Activated CD8-positive, alpha-beta T cell treated with anti-CD3 and anti-CD28 coated beads for 36 hours (primary cell): Measurements from ENCODE around the gene TNFRSF13B. TPM values are rescaled to one million over a fixed set of nuclear protein-coding genes. Genes with fewer than 3 reads are reported as not detected.

Experiments
- ATAC-seq: fragments of 200-7000 bp; cut with Tn5 transposase; one replicate; pipeline ENCODE4 v1.10.0; 2021; ENCODE audit warnings: mild to moderate bottlenecking, moderate library complexity
- CTCF ChIA-PET: fragments of 350-600 bp; sonication (Branson Sonifier 250); formaldehyde crosslinking; loops from one replicate; lab custom pipeline; 2021; ENCODE audit warnings: antibody characterized with exemption; lab: Charles Lee
- POLR2A ChIA-PET: fragments of 350-600 bp; sonication (Branson Sonifier 250); formaldehyde crosslinking; loops from one replicate; lab custom pipeline; 2021; ENCODE audit warnings: antibody characterized with exemption; lab: Charles Lee
- DNase-seq: peaks from one replicate; pipeline ENCODE4 v3.0.0-alpha.2; 2020
- H3K27ac Mint-ChIP-seq: one replicate; pipeline ENCODE4 v1.8.0; 2021; ENCODE audit warnings: mild to moderate bottlenecking, mixed read lengths
- H3K27me3 Mint-ChIP-seq: one replicate; pipeline ENCODE4 v1.8.0; 2021; ENCODE audit warnings: mixed read lengths
- H3K36me3 Mint-ChIP-seq: one replicate; pipeline ENCODE4 v1.8.0; 2021; ENCODE audit warnings: low read depth, mixed read lengths
- H3K4me1 Mint-ChIP-seq: one replicate; pipeline ENCODE4 v1.8.0; 2021; ENCODE audit warnings: low read depth, mixed read lengths
- H3K4me3 Mint-ChIP-seq: one replicate; pipeline ENCODE4 v1.8.0; 2021; ENCODE audit warnings: mild to moderate bottlenecking, moderate library complexity, mixed read lengths
- H3K9me3 Mint-ChIP-seq: one replicate; pipeline ENCODE4 v1.8.0; 2021; ENCODE audit warnings: mixed read lengths
- CTCF ChIP-seq: fragments of 200-600 bp; IDR thresholded peaks from one replicate; pipeline ENCODE4 v1.8.0; 2022; ENCODE audit warnings: antibody characterized with exemption, mild to moderate bottlenecking
- intact Hi-C: fragments of 100-400 bp; cut with micrococcal nuclease; formaldehyde crosslinking; loops from one replicate; pipeline ENCODE4 v1.10.0; 2022
- total RNA-seq, 2 experiments: library from RNA; stranded (reverse); gene quantifications; one replicate each; pipeline ENCODE4 v1.2.3, GENCODE V29; 2021

The TNFRSF13B gene
- total RNA-seq, 2 experiments from 2014 or later: not detected

- ATAC-seq (peak; percentile 51), DNase-seq (peak; percentile 92)
- TF ChIP-seq CTCF: peak; percentile 68
- Mint-ChIP-seq H3K27ac (no peak overlapping the region), H3K36me3 (no peaks in the 10 kb centered on the region), H3K4me1 (peaks cover 30% of the 10 kb centered on the region), H3K9me3 (no peaks in the 10 kb centered on the region), H3K4me3 (no peak overlapping the region), H3K27me3 (no peaks in the 10 kb centered on the region)
- CTCF ChIA-PET: interaction anchor here (0.6 to 2.2 kb wide), 25 partner anchors 9 to 456 kb away, joined by 3 to 11 read pairs (median 4); no protein-coding TSS in a partner anchor
- POLR2A ChIA-PET: no interaction called here
- intact Hi-C loops: loop anchor here (10.0 kb wide), 1 partner anchor 313 kb away; the partner anchor contains the start of gene NT5M
Observed at GRCh38 chr17:16991349-16992009, 19.6 kb upstream of the TNFRSF13B start.

GRCh38 chr17:16989953-16990860 is 18.3 kb upstream of the TNFRSF13B start:
- Mint-ChIP-seq H3K9me3 (no peaks in the 10 kb centered on the region), H3K36me3 (no peaks in the 10 kb centered on the region), H3K27me3 (no peaks in the 10 kb centered on the region), H3K27ac (peak overlapping the region; percentile 93), H3K4me1 (peaks cover 30% of the 10 kb centered on the region), H3K4me3 (no peak overlapping the region)
- DNase-seq (no peak), ATAC-seq (no peak)
- POLR2A ChIA-PET: no interaction called here
- CTCF ChIA-PET: interaction anchor here (0.6 to 1.6 kb wide), 5 partner anchors 9 to 133 kb away, joined by 3 to 5 read pairs (median 3); no protein-coding TSS in a partner anchor
- intact Hi-C loops: loop anchor here (10.0 kb wide), 2 partner anchors 65 to 315 kb away; partner anchors contain the start of gene NT5M
- no peak for TF ChIP-seq CTCF

- intact Hi-C loops: loop anchor here (10.0 kb wide), 1 partner anchor 65 kb away; no protein-coding TSS in a partner anchor
- peak overlapping the region; percentile 93 for H3K27ac Mint-ChIP-seq
- peak; percentile 9 for ATAC-seq
- H3K9me3 Mint-ChIP-seq: no peaks in the 10 kb centered on the region
- no peak for TF ChIP-seq CTCF
- H3K4me1 Mint-ChIP-seq: peaks cover 30% of the 10 kb centered on the region
- POLR2A ChIA-PET: interaction anchor here (0.9 kb wide), 1 partner anchor 10 kb away, joined by 4 read pairs; no protein-coding TSS in a partner anchor
- no peaks in the 10 kb centered on the region for H3K27me3 Mint-ChIP-seq
- no peaks in the 10 kb centered on the region for H3K36me3 Mint-ChIP-seq
- peak; percentile 15 for DNase-seq
- CTCF ChIA-PET: interaction anchor here (1.0 to 1.6 kb wide), 4 partner anchors 12 to 134 kb away, joined by 3 to 5 read pairs (median 3); no protein-coding TSS in a partner anchor
- H3K4me3 Mint-ChIP-seq: peak overlapping the region; percentile 2
Observed at GRCh38 chr17:16989230-16989952, 17.5 kb upstream of the TNFRSF13B start.

GRCh38 chr17:16988749-16989229 is 16.9 kb upstream of the TNFRSF13B start:
- H3K4me1 Mint-ChIP-seq: peaks cover 30% of the 10 kb centered on the region
- H3K4me3 Mint-ChIP-seq: no peak overlapping the region
- intact Hi-C loops: loop anchor here (10.0 kb wide), 1 partner anchor 64 kb away; no protein-coding TSS in a partner anchor
- peak; percentile 17 for ATAC-seq
- POLR2A ChIA-PET: interaction anchor here (0.9 kb wide), 1 partner anchor 11 kb away, joined by 4 read pairs; no protein-coding TSS in a partner anchor
- CTCF ChIA-PET: no interaction called here
- no peak for TF ChIP-seq CTCF
- DNase-seq: peak; percentile 28
- H3K27me3 Mint-ChIP-seq: no peaks in the 10 kb centered on the region
- peak overlapping the region; percentile 93 for H3K27ac Mint-ChIP-seq
- H3K36me3 Mint-ChIP-seq: no peaks in the 10 kb centered on the region
- no peaks in the 10 kb centered on the region for H3K9me3 Mint-ChIP-seq
